BE2C (cell line): ENCODE data around the gene CPA2. TPM values are rescaled to one million over a fixed set of nuclear protein-coding genes. Genes with fewer than 3 reads are reported as not detected.
"Not testable (repeated sequence)": the region's sequence is repeated elsewhere in the genome, so short reads cannot be mapped to it uniquely, and the experiment has no call there.

Source experiments
- DNase-seq: peaks from one replicate; pipeline ENCODE4 v3.0.0-alpha.2; 2020
- H3K27me3 ChIP-seq: fragments of 250-450 bp; sonication (Bioruptor Pico); 2 replicates; pipeline ENCODE4 v1.5.1; 2020; ENCODE audit warnings: mild to moderate bottlenecking
- H3K36me3 ChIP-seq: fragments of 250-450 bp; sonication (Bioruptor Pico); 2 replicates; pipeline ENCODE4 v1.5.1; 2020; ENCODE audit warnings: mild to moderate bottlenecking
- H3K4me1 ChIP-seq: fragments of 250-450 bp; sonication (Bioruptor Pico); 2 replicates; pipeline ENCODE4 v1.5.1; 2020
- H3K4me3 ChIP-seq: 2 replicates; pipeline ENCODE4 v1.5.1; 2011; ENCODE audit warnings: low read depth, low read length
- H3K9me3 ChIP-seq: fragments of 250-450 bp; sonication (Bioruptor Pico); 2 replicates; pipeline ENCODE4 v1.5.1; 2020
- polyA plus RNA-seq: library from polyadenylated mRNA; unstranded; fragments of >200 nt; gene quantifications from one replicate; pipeline ENCODE4 v1.2.1, GENCODE V29; 2012; ENCODE audit warnings: low read depth, missing spikeins; ENCODE audit not compliant: insufficient read length, insufficient read depth
- TF ChIP-seq, protein P1 (sequence below): IDR thresholded peaks from 2 replicates; pipeline ENCODE4 v1.5.1; 2012; ENCODE audit warnings: mild to moderate bottlenecking, low read depth, low read length

CPA2 gene
- polyA plus RNA-seq: not detected

DNA sequence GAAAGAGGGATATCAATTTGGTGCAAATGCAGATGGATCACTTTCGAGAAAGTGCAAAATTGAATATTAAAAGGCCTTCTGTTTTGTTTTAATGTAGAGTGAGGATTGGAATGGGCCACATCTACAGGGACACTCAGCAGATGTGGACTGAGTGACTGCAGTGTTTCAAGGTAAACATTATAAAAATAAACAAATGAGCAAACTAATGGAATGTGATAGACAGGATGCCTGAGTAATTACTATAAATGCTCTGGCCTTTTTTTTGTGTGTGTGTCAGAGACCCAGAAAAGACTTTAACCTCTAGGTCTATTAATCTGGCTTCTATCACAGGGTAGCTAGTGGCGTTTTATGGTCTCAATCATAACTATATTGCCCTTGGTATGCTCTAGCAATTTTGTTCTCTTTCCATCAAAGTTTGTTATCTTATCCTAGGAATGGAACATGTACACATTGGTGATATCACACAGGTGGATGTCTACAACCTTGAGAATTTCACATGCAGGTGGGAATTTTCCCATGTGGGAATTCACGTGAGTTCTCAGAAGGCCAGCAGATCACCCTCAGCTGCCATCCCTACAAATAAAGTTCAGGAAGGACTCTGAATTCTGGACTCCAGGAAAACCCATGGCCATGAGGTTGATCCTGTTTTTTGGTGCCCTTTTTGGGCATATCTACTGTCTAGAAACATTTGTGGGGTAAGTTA, at the start of gene CPA2:
CPA2 (plus strand) TSS at position 606 of the 703 bp plus-strand sequence; CDS start at position 625, 19 bp downstream.
- no peaks in the 10 kb centered on the region for H3K36me3 ChIP-seq
- no peaks in the 10 kb centered on the region for H3K4me1 ChIP-seq
- no peak within 1 kb of the TSS for H3K4me3 ChIP-seq
- no peak for DNase-seq
- H3K9me3 ChIP-seq: no peaks in the 10 kb centered on the region
- H3K27me3 ChIP-seq: peaks cover 12% of the 10 kb centered on the region
- TF ChIP-seq, protein P1, sequence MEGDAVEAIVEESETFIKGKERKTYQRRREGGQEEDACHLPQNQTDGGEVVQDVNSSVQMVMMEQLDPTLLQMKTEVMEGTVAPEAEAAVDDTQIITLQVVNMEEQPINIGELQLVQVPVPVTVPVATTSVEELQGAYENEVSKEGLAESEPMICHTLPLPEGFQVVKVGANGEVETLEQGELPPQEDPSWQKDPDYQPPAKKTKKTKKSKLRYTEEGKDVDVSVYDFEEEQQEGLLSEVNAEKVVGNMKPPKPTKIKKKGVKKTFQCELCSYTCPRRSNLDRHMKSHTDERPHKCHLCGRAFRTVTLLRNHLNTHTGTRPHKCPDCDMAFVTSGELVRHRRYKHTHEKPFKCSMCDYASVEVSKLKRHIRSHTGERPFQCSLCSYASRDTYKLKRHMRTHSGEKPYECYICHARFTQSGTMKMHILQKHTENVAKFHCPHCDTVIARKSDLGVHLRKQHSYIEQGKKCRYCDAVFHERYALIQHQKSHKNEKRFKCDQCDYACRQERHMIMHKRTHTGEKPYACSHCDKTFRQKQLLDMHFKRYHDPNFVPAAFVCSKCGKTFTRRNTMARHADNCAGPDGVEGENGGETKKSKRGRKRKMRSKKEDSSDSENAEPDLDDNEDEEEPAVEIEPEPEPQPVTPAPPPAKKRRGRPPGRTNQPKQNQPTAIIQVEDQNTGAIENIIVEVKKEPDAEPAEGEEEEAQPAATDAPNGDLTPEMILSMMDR: no peak

DNA sequence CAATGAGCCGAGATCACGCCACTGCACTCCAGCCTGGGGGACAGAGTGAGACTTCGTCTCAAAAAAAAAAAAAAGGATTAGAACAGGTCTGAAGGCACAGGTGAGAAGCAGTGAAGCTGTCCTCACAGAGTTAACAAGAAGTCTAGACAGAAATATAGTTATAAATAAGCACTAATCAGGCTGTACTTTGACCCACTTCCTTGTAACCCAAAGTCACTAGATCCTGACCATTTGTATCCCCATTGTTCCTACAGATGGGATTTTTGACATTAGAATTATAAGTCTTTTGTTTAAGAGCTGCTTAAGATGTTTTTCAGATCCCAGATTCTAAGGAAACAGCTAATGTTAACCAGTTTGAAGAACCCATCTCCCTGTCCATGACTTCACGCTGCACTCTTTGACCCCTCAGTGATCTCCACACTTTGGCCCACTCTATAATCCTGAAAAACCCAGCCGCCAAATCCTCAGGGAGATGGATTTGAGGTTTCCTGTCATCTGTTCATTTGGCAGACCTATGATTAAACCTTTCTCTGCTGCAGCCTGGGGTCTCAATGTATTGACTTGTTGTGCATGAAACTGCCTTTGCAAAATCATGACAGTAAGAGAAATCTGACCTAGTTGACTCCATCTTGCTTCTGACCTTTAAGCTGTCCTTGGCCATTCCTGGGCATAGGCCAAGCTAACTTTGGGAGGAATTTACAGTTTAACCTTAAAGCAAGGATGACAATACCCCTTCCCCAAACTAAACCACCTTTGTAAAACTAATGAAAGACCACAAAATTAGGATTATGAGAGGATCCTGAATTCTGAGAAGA, 47.6 kb upstream of the CPA2 start:
- Histone ChIP-seq H3K4me3 (no peak overlapping the region), H3K4me1 (no peaks in the 10 kb centered on the region), H3K9me3 (no peaks in the 10 kb centered on the region), H3K27me3 (no peaks in the 10 kb centered on the region), H3K36me3 (no peaks in the 10 kb centered on the region)
- DNase-seq: no peak
- TF ChIP-seq, protein P1: no peak

DNA sequence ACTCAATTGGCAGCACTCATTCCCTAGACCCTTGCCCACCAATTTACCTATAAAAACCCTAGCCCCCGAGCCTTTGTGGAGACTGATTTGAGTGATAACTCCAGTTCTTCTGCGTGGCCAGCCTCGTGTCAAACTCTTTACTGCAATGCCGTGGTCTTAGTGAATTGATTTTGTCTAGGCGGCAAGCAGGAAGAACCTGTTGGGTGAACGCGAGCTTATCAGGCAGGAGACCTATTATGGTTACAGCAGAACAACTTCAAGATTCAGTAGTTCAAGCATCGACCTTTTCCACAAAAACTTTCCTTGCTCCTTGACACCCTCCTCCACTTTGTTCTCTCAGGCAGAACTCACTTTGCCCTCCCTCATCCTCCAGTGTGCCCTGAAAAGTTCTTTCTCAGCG, 46.8 kb upstream of the CPA2 start:
- Histone ChIP-seq H3K36me3 (no peaks in the 10 kb centered on the region), H3K27me3 (no peaks in the 10 kb centered on the region), H3K9me3 (no peaks in the 10 kb centered on the region), H3K4me3 (no peak overlapping the region), H3K4me1 (no peaks in the 10 kb centered on the region)
- DNase-seq: no peak
- TF ChIP-seq, protein P1: no peak

DNA sequence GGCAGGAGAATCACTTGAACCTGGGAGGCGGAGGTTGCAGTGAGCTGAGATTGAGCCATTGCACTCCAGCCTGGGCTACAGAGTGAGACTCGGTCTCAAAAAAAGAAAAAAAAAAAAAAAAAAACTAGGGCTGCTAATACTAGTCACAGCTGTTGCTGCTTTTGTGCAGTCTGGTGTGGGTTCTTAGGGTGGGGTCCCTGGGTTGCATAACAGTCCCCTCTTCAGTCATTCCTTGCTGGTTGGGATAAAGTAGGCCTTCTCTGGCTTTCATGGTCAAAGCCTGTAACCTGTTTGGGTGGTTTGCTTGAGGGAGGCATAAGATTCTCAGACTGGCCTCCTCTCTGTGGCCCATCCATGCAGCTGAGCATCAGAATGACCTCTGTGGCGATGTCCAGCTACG, 44.9 kb upstream of the CPA2 start:
- no peaks in the 10 kb centered on the region for H3K4me1 ChIP-seq
- no peaks in the 10 kb centered on the region for H3K36me3 ChIP-seq
- TF ChIP-seq, protein P1: no peak
- H3K27me3 ChIP-seq: no peaks in the 10 kb centered on the region
- H3K9me3 ChIP-seq: no peaks in the 10 kb centered on the region
- no peak overlapping the region for H3K4me3 ChIP-seq
- DNase-seq: no peak

DNA sequence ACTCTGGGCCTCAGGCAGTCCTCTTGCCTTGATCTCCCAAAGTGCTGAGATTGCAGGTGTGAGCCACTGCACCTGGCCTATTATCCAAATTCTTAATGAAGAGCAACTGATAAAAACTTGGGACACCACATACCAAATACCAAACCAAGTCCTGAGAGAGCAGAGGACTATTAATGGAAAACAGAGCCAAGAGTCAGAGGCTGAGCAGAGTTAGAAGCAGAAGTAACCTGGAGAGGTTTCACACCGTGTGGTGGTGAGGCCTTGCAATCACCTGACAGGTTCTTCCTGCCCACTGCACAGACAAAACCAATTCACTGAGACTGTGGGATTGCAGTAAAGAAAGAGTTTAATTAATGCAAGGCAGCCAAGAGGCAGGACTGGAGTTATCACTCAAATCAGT, 43.0 kb upstream of the CPA2 start:
- TF ChIP-seq, protein P1: no peak
- Histone ChIP-seq H3K9me3 (no peaks in the 10 kb centered on the region; the same call in 1 of the 2 replicates), H3K4me1 (no peaks in the 10 kb centered on the region), H3K36me3 (no peaks in the 10 kb centered on the region), H3K4me3 (no peak overlapping the region), H3K27me3 (no peaks in the 10 kb centered on the region)
- no peak for DNase-seq

- Histone ChIP-seq H3K4me1 (no peaks in the 10 kb centered on the region), H3K4me3 (no peak overlapping the region), H3K27me3 (no peaks in the 10 kb centered on the region), H3K36me3 (no peaks in the 10 kb centered on the region), H3K9me3 (no peaks in the 10 kb centered on the region; the same call in 1 of the 2 replicates)
- no peak for DNase-seq
- TF ChIP-seq, protein P1: no peak
Observed at GRCh38 chr7:130224210-130224609, 42.5 kb upstream of the CPA2 start.

DNA sequence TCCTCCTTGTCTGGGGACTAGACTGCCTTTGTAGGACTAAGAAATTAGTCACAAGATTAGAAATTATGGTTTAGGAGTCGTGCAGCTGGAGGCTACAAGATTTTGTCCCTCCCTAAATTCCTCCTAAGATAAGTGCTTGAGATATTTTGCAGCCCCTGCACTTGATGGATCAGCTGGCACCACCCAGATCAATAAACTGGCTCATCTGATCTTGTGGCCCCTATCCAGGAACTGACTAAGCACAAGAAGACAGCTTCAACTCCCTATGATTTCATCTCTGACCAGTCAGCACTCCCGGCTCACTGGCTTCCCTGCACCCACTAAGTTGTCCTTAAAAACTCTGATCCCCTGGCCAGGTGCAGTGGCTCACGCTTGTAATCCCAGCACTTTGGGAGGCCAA, 41.7 kb upstream of the CPA2 start:
- H3K4me3 ChIP-seq, H3K36me3 ChIP-seq, H3K27me3 ChIP-seq, DNase-seq, H3K9me3 ChIP-seq, H3K4me1 ChIP-seq: not testable (repeated sequence)
